Measurements from ENCODE around the gene ARHGAP15.

- TF ChIP-seq EZH2 (IDR thresholded peaks at IDR 0.05; ENCODE audit: insufficient read depth, poor library complexity, severe bottlenecking) (no peak), EZH2phosphoT487 (IDR thresholded peaks at IDR 0.05; ENCODE audit: insufficient read depth, low read depth) (no peak)
These were observed 511.6 kb downstream of the ARHGAP15 start for GRCh38 chr2:143640826-143641225.
